Panc1 (cell line): Measurements from ENCODE around the gene UXS1. TPM values are rescaled to one million over a fixed set of nuclear protein-coding genes. Genes with fewer than 3 reads are reported as not detected.

Experiments used
- ATAC-seq: fragments of 200-7000 bp; cut with Tn5 transposase; 2 replicates; pipeline ENCODE4 v1.9.1; 2020; ENCODE audit warnings: mild to moderate bottlenecking, moderate library complexity
- BruUV-seq: library from RNA; stranded (reverse); fragments of 400-500 nt; replicated peaks from 2 replicates; lab custom pipeline; 2021; lab: Mats Ljungman, UMichigan
- CTCF ChIA-PET: fragments of 300-600 bp; sonication (Branson Sonifier 250); formaldehyde crosslinking; loops from one replicate; lab custom pipeline; 2022; ENCODE audit warnings: antibody characterized with exemption; lab: Charles Lee
- POLR2A ChIA-PET: fragments of 300-600 bp; sonication (Branson Sonifier 250); formaldehyde crosslinking; loops from one replicate; lab custom pipeline; 2022; ENCODE audit warnings: antibody characterized with exemption; lab: Charles Lee
- DNase-seq: peaks from one replicate; pipeline ENCODE4 v3.0.0-alpha.2; 2010; ENCODE audit warnings: low read depth, low spot score
- H3K27ac ChIP-seq: 2 replicates; pipeline ENCODE4 v1.5.1; 2011; ENCODE audit warnings: mild to moderate bottlenecking, low read length, inconsistent platforms
- H3K27me3 ChIP-seq: fragments of 200-500 bp; sonication (Bioruptor generic); 2 replicates; pipeline ENCODE4 v1.6.0; 2014; ENCODE audit warnings: low read length, inconsistent platforms; ENCODE audit not compliant: control insufficient read depth, insufficient read depth
- H3K36me3 ChIP-seq: fragments of 200-500 bp; sonication (Bioruptor generic); 2 replicates; pipeline ENCODE4 v1.5.1; 2014; ENCODE audit warnings: inconsistent platforms, mild to moderate bottlenecking, low read length, moderate library complexity; ENCODE audit not compliant: control insufficient read depth, insufficient read depth
- H3K4me1 ChIP-seq: 2 replicates; pipeline ENCODE4 v1.5.1; 2011; ENCODE audit warnings: inconsistent platforms, mild to moderate bottlenecking, low read length, moderate library complexity; ENCODE audit not compliant: control insufficient read depth, insufficient read depth
- H3K4me3 ChIP-seq, 2 experiments: 2 replicates each; pipeline ENCODE4 v1.5.1; 2011 to 2012; ENCODE audit warnings: low read depth in 2 of 2, low read length in 2 of 2, mild to moderate bottlenecking in 2 of 2, inconsistent platforms in 1 of 2, moderate library complexity in 1 of 2
- H3K9me3 ChIP-seq: fragments of 200-500 bp; sonication (Bioruptor generic); 2 replicates; pipeline ENCODE4 v1.5.1; 2014; ENCODE audit warnings: low read depth, mild to moderate bottlenecking, inconsistent platforms, low read length, moderate library complexity; ENCODE audit not compliant: control insufficient read depth, insufficient read depth
- CTCF ChIP-seq: fragments of 450-650 bp; IDR thresholded peaks from 2 replicates; pipeline ENCODE4 v1.5.1; 2017; ENCODE audit warnings: mild to moderate bottlenecking
- POLR2AphosphoS5 ChIP-seq: IDR thresholded peaks from 2 replicates; pipeline ENCODE4 v1.6.1; 2012; ENCODE audit warnings: mild to moderate bottlenecking, low read depth, low read length, moderate library complexity
- REST ChIP-seq, 2 experiments: IDR thresholded peaks; 2 replicates each; pipeline ENCODE4 v1.6.1; 2011 to 2012; ENCODE audit warnings: low read depth in 2 of 2, control low read depth in 1 of 2, low read length in 1 of 2, mild to moderate bottlenecking in 1 of 2, moderate library complexity in 1 of 2; ENCODE audit not compliant: insufficient read depth in 1 of 2
- SIN3A ChIP-seq: IDR thresholded peaks from 2 replicates; pipeline ENCODE4 v1.6.1; 2012; ENCODE audit warnings: low read depth, mild to moderate bottlenecking, low read length, moderate library complexity, borderline replicate concordance; ENCODE audit not compliant: insufficient read depth
- TCF7L2 ChIP-seq: IDR thresholded peaks from 2 replicates; pipeline ENCODE4 v1.6.1; 2011; ENCODE audit warnings: mild to moderate bottlenecking, low read depth, low read length, inconsistent platforms
- in situ Hi-C: cut with HindIII; loops from 2 replicates; pipeline ENCODE4 v1.10.0; 2016; ENCODE audit warnings: low sequenced_read_pairs, low pct_unique_long_range_greater_than_20kb
- intact Hi-C: fragments of 100-400 bp; cut with micrococcal nuclease; formaldehyde crosslinking; loops from one replicate; pipeline ENCODE4 v1.10.0; 2022; ENCODE audit not compliant: unreplicated experiment
- total RNA-seq: library from RNA; stranded (reverse); gene quantifications from one replicate; pipeline ENCODE4 v1.2.1, GENCODE V29; 2021; ENCODE audit not compliant: unreplicated experiment

The UXS1 gene
- total RNA-seq, 1 experiment from 2014 or later = 72.0 TPM

GRCh38 chr2:106113361-106113966, 80.6 kb downstream of the UXS1 start:
- TF ChIP-seq POLR2AphosphoS5 = no peak
- TF ChIP-seq CTCF = no peak
- in situ Hi-C loops = no loop called here
- DNase-seq (no peak), ATAC-seq (no peak)
- H3K27me3 ChIP-seq = no peaks in the 10 kb centered on the region
- ChIA-PET CTCF (interaction anchor here (1.6 kb wide), 1 partner anchor 460 kb away, joined by 3 read pairs; no protein-coding TSS in a partner anchor), POLR2A (no interaction called here)
- H3K4me1 ChIP-seq = no peaks in the 10 kb centered on the region
- no peaks in the 10 kb centered on the region for H3K9me3 ChIP-seq
- H3K27ac ChIP-seq = no peak overlapping the region
- intact Hi-C loops = no loop called here
- H3K36me3 ChIP-seq = no peaks in the 10 kb centered on the region
- no TSS peak for BruUV-seq
- H3K4me3 ChIP-seq = no peak overlapping the region

- in situ Hi-C loops = no loop called here
- BruUV-seq = no TSS peak
- intact Hi-C loops = no loop called here
- no peak for ATAC-seq
- Histone ChIP-seq H3K4me3 (no peak overlapping the region), H3K27me3 (no peaks in the 10 kb centered on the region), H3K9me3 (no peaks in the 10 kb centered on the region), H3K27ac (no peak overlapping the region), H3K36me3 (no peaks in the 10 kb centered on the region), H3K4me1 (no peaks in the 10 kb centered on the region)
- DNase-seq = no peak
- ChIA-PET CTCF (interaction anchor here (0.7 to 1.6 kb wide), 2 partner anchors 53 to 461 kb away, joined by 3 to 9 read pairs; no protein-coding TSS in a partner anchor), POLR2A (no interaction called here)
- no peak for TF ChIP-seq CTCF
Observed at GRCh38 chr2:106111882-106112571, 82.1 kb downstream of the UXS1 start.

- no peaks in the 10 kb centered on the region for H3K36me3 ChIP-seq
- no peak overlapping the region for H3K4me3 ChIP-seq
- H3K27me3 ChIP-seq = no peaks in the 10 kb centered on the region
- DNase-seq = no peak
- TF ChIP-seq POLR2AphosphoS5 = no peak
- TF ChIP-seq SIN3A = no peak
- TF ChIP-seq CTCF = no peak
- TF ChIP-seq TCF7L2 = no peak
- no peak for TF ChIP-seq REST (IDR thresholded peaks at IDR 0.05; ENCODE audit: insufficient read depth in 1 of 2, low read depth in 2 of 2, low read length in 1 of 2)
- ChIA-PET CTCF (interaction anchor here (0.5 kb wide), 1 partner anchor 473 kb away, joined by 6 read pairs; no protein-coding TSS in a partner anchor), POLR2A (no interaction called here)
- no TSS peak for BruUV-seq
- in situ Hi-C loops (no loop called here), intact Hi-C loops (no loop called here)
- no peak overlapping the region for H3K27ac ChIP-seq
- no peak for ATAC-seq
- H3K4me1 ChIP-seq = no peaks in the 10 kb centered on the region
- H3K9me3 ChIP-seq = no peaks in the 10 kb centered on the region
Observed at GRCh38 chr2:106109675-106110424, 84.3 kb downstream of the UXS1 start.
